Panc1 (cell line): ENCODE measurements around the gene SLC35A4. TPM values are rescaled to one million over a fixed set of nuclear protein-coding genes. Genes with fewer than 3 reads are reported as not detected.

ENCODE experiments used
- ATAC-seq: fragments of 200-7000 bp; cut with Tn5 transposase; 2 replicates; pipeline ENCODE4 v1.9.1; 2020; ENCODE audit warnings: mild to moderate bottlenecking, moderate library complexity
- BruUV-seq: library from RNA; stranded (reverse); fragments of 400-500 nt; replicated peaks from 2 replicates; lab custom pipeline; 2021; lab: Mats Ljungman, UMichigan
- CTCF ChIA-PET: fragments of 300-600 bp; sonication (Branson Sonifier 250); formaldehyde crosslinking; loops from one replicate; lab custom pipeline; 2022; ENCODE audit warnings: antibody characterized with exemption; lab: Charles Lee
- POLR2A ChIA-PET: fragments of 300-600 bp; sonication (Branson Sonifier 250); formaldehyde crosslinking; loops from one replicate; lab custom pipeline; 2022; ENCODE audit warnings: antibody characterized with exemption; lab: Charles Lee
- DNase-seq: peaks from one replicate; pipeline ENCODE4 v3.0.0-alpha.2; 2010; ENCODE audit warnings: low read depth, low spot score
- H3K27ac ChIP-seq: 2 replicates; pipeline ENCODE4 v1.5.1; 2011; ENCODE audit warnings: mild to moderate bottlenecking, low read length, inconsistent platforms
- H3K27me3 ChIP-seq: fragments of 200-500 bp; sonication (Bioruptor generic); 2 replicates; pipeline ENCODE4 v1.6.0; 2014; ENCODE audit warnings: low read length, inconsistent platforms; ENCODE audit not compliant: control insufficient read depth, insufficient read depth
- H3K36me3 ChIP-seq: fragments of 200-500 bp; sonication (Bioruptor generic); 2 replicates; pipeline ENCODE4 v1.5.1; 2014; ENCODE audit warnings: inconsistent platforms, mild to moderate bottlenecking, low read length, moderate library complexity; ENCODE audit not compliant: control insufficient read depth, insufficient read depth
- H3K4me1 ChIP-seq: 2 replicates; pipeline ENCODE4 v1.5.1; 2011; ENCODE audit warnings: inconsistent platforms, mild to moderate bottlenecking, low read length, moderate library complexity; ENCODE audit not compliant: control insufficient read depth, insufficient read depth
- H3K4me3 ChIP-seq, 2 experiments: 2 replicates each; pipeline ENCODE4 v1.5.1; 2011 to 2012; ENCODE audit warnings: low read depth in 2 of 2, low read length in 2 of 2, mild to moderate bottlenecking in 2 of 2, inconsistent platforms in 1 of 2, moderate library complexity in 1 of 2
- H3K9me3 ChIP-seq: fragments of 200-500 bp; sonication (Bioruptor generic); 2 replicates; pipeline ENCODE4 v1.5.1; 2014; ENCODE audit warnings: low read depth, mild to moderate bottlenecking, inconsistent platforms, low read length, moderate library complexity; ENCODE audit not compliant: control insufficient read depth, insufficient read depth
- POLR2AphosphoS5 ChIP-seq: IDR thresholded peaks from 2 replicates; pipeline ENCODE4 v1.6.1; 2012; ENCODE audit warnings: mild to moderate bottlenecking, low read depth, low read length, moderate library complexity
- SIN3A ChIP-seq: IDR thresholded peaks from 2 replicates; pipeline ENCODE4 v1.6.1; 2012; ENCODE audit warnings: low read depth, mild to moderate bottlenecking, low read length, moderate library complexity, borderline replicate concordance; ENCODE audit not compliant: insufficient read depth
- TCF7L2 ChIP-seq: IDR thresholded peaks from 2 replicates; pipeline ENCODE4 v1.6.1; 2011; ENCODE audit warnings: mild to moderate bottlenecking, low read depth, low read length, inconsistent platforms
- in situ Hi-C: cut with HindIII; loops from 2 replicates; pipeline ENCODE4 v1.10.0; 2016; ENCODE audit warnings: low sequenced_read_pairs, low pct_unique_long_range_greater_than_20kb
- intact Hi-C: fragments of 100-400 bp; cut with micrococcal nuclease; formaldehyde crosslinking; loops from one replicate; pipeline ENCODE4 v1.10.0; 2022; ENCODE audit not compliant: unreplicated experiment
- total RNA-seq: library from RNA; stranded (reverse); gene quantifications from one replicate; pipeline ENCODE4 v1.2.1, GENCODE V29; 2021; ENCODE audit not compliant: unreplicated experiment
- TF ChIP-seq, protein P1 (sequence below), 2 experiments: IDR thresholded peaks; 2 replicates each; pipeline ENCODE4 v1.6.1; 2011 to 2012; ENCODE audit warnings: low read depth in 2 of 2, control low read depth in 1 of 2, low read length in 1 of 2, mild to moderate bottlenecking in 1 of 2, moderate library complexity in 1 of 2; ENCODE audit not compliant: insufficient read depth in 1 of 2
- TF ChIP-seq, protein P2 (sequence below): fragments of 450-650 bp; IDR thresholded peaks from 2 replicates; pipeline ENCODE4 v1.5.1; 2017; ENCODE audit warnings: mild to moderate bottlenecking

SLC35A4 gene
- total RNA-seq, 1 experiment from 2014 or later: 96.7 TPM

DNA sequence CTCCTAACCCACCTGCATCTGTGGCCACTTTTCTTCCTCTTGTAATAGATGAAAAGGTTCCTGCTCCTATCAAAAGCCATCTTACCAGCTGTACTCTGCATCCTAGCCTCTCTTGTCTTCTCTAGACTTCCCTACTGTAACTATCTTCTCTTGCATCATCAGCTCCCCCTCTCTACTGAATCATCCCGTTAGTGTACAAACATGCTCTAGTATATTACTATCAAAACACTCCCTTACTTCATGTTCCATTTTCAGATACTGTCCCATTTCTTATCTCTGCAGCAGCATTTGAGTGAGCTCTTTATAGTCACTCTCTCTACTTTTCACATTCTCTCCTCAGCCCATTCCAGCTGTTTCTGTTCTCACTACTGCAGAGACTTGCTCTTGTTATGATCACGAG is 10.2 kb upstream of the SLC35A4 start:
- DNase-seq (no peak), ATAC-seq (no peak)
- no peaks in the 10 kb centered on the region for H3K9me3 ChIP-seq
- no peaks in the 10 kb centered on the region for H3K27me3 ChIP-seq
- TF ChIP-seq, protein P1, sequence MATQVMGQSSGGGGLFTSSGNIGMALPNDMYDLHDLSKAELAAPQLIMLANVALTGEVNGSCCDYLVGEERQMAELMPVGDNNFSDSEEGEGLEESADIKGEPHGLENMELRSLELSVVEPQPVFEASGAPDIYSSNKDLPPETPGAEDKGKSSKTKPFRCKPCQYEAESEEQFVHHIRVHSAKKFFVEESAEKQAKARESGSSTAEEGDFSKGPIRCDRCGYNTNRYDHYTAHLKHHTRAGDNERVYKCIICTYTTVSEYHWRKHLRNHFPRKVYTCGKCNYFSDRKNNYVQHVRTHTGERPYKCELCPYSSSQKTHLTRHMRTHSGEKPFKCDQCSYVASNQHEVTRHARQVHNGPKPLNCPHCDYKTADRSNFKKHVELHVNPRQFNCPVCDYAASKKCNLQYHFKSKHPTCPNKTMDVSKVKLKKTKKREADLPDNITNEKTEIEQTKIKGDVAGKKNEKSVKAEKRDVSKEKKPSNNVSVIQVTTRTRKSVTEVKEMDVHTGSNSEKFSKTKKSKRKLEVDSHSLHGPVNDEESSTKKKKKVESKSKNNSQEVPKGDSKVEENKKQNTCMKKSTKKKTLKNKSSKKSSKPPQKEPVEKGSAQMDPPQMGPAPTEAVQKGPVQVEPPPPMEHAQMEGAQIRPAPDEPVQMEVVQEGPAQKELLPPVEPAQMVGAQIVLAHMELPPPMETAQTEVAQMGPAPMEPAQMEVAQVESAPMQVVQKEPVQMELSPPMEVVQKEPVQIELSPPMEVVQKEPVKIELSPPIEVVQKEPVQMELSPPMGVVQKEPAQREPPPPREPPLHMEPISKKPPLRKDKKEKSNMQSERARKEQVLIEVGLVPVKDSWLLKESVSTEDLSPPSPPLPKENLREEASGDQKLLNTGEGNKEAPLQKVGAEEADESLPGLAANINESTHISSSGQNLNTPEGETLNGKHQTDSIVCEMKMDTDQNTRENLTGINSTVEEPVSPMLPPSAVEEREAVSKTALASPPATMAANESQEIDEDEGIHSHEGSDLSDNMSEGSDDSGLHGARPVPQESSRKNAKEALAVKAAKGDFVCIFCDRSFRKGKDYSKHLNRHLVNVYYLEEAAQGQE (IDR thresholded peaks at IDR 0.05; ENCODE audit: insufficient read depth in 1 of 2, low read depth in 2 of 2, low read length in 1 of 2): no peak
- TF ChIP-seq POLR2AphosphoS5: no peak
- TF ChIP-seq TCF7L2: no peak
- TF ChIP-seq SIN3A: no peak
- TF ChIP-seq, protein P2, sequence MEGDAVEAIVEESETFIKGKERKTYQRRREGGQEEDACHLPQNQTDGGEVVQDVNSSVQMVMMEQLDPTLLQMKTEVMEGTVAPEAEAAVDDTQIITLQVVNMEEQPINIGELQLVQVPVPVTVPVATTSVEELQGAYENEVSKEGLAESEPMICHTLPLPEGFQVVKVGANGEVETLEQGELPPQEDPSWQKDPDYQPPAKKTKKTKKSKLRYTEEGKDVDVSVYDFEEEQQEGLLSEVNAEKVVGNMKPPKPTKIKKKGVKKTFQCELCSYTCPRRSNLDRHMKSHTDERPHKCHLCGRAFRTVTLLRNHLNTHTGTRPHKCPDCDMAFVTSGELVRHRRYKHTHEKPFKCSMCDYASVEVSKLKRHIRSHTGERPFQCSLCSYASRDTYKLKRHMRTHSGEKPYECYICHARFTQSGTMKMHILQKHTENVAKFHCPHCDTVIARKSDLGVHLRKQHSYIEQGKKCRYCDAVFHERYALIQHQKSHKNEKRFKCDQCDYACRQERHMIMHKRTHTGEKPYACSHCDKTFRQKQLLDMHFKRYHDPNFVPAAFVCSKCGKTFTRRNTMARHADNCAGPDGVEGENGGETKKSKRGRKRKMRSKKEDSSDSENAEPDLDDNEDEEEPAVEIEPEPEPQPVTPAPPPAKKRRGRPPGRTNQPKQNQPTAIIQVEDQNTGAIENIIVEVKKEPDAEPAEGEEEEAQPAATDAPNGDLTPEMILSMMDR: no peak
- H3K27ac ChIP-seq: no peak overlapping the region
- in situ Hi-C loops: no loop called here
- BruUV-seq: no TSS peak
- CTCF ChIA-PET: interaction anchor here (0.6 to 0.7 kb wide), 2 partner anchors 9 to 166 kb away, joined by 3 read pairs; no protein-coding TSS in a partner anchor
- H3K36me3 ChIP-seq: peaks cover 10% of the 10 kb centered on the region; the same call in 1 of the 2 replicates
- H3K4me3 ChIP-seq: no peak overlapping the region
- peaks cover 29% of the 10 kb centered on the region for H3K4me1 ChIP-seq
- POLR2A ChIA-PET: no interaction called here
- intact Hi-C loops: no loop called here

DNA sequence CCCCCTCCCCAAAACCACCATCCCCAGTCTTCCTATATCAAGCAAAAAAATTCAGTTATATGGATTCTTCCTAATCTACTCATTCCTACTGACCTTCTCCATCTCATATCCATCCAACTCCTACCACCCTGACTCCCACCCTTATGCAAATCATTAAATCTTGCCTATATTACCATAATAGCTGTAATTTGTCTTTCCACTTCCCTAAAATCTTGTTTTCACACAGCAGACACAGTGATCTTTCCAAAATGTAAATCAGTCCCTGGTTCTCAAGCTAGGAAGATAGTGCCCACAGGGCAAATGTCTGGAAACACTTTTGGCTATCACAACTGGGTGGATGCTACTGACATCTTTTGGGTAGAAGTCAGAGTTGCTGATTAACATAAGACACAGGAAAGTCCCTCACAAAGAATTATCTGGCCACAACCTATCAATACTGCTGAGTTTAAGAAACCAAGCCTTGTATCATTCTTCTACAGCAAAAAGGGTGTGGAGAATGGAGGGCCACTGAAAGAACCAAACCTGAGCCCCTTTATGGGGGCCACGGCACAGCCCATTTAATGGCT is 8.8 kb upstream of the SLC35A4 start:
- DNase-seq (no peak), ATAC-seq (no peak)
- peak overlapping the region; percentile 85 to 89 for H3K4me3 ChIP-seq
- in situ Hi-C loops (no loop called here), intact Hi-C loops (no loop called here)
- H3K27ac ChIP-seq: peak overlapping the region; percentile 95
- ChIA-PET POLR2A (interaction anchor here (0.8 kb wide), 1 partner anchor 7 kb away, joined by 6 read pairs; no protein-coding TSS in a partner anchor), CTCF (no interaction called here)
- H3K4me1 ChIP-seq: peaks cover 23% of the 10 kb centered on the region
- peaks cover 7% of the 10 kb centered on the region; the same call in 1 of the 2 replicates for H3K36me3 ChIP-seq
- no peaks in the 10 kb centered on the region for H3K27me3 ChIP-seq
- BruUV-seq: TSS peak; percentile 85
- no peaks in the 10 kb centered on the region for H3K9me3 ChIP-seq
- TF ChIP-seq, protein P2: no peak
- TF ChIP-seq SIN3A (no peak), TCF7L2 (no peak), POLR2AphosphoS5 (no peak)
- TF ChIP-seq, protein P1 (IDR thresholded peaks at IDR 0.05; ENCODE audit: insufficient read depth in 1 of 2, low read depth in 2 of 2, low read length in 1 of 2): no peak
